GM23248 (cell line): ENCODE results near the gene SEC31A.

Experiments
- EZH2 ChIP-seq: fragments of 200-600 bp; sonication (generic); IDR thresholded peaks from 2 replicates; pipeline ENCODE4 v1.6.1; 2018; ENCODE audit warnings: antibody characterized with exemption, mild to moderate bottlenecking; ENCODE audit not compliant: insufficient read depth, poor library complexity, severe bottlenecking
- EZH2phosphoT487 ChIP-seq: fragments of 200-600 bp; sonication (generic); IDR thresholded peaks from 2 replicates; pipeline ENCODE4 v1.6.1; 2018; ENCODE audit warnings: antibody characterized with exemption, moderate library complexity, mild to moderate bottlenecking, low read depth; ENCODE audit not compliant: insufficient read depth

GRCh38 chr4:82918091-82918490 is 27.1 kb upstream of the SEC31A start:
- TF ChIP-seq EZH2 (no peak), EZH2phosphoT487 (no peak)
